SW480 (cell line): ENCODE results near the gene RAD51B.
A peak's percentile ranks its signal among the peaks of the same experiment; 100 is the strongest.

Experiments used
- DNase-seq: peaks from one replicate; pipeline ENCODE4 v3.0.0-alpha.2; 2016; ENCODE audit warnings: low spot score

Gene RAD51B

GRCh38 chr14:68528040-68528687 is 708.6 kb downstream of the RAD51B start:
- DNase-seq: no peak

- no peak for DNase-seq
Measured at GRCh38 chr14:68530443-68530842, 710.9 kb downstream of the RAD51B start.

- DNase-seq: no peak
Measured at GRCh38 chr14:68532496-68532895, 712.9 kb downstream of the RAD51B start.

- DNase-seq: no peak
Measured at GRCh38 chr14:68534276-68534675, 714.7 kb downstream of the RAD51B start.

GRCh38 chr14:68535404-68536017 is 715.9 kb downstream of the RAD51B start:
- DNase-seq: peak; percentile 68

- no peak for DNase-seq
Measured at GRCh38 chr14:68536018-68536410, 716.4 kb downstream of the RAD51B start.

GRCh38 chr14:68538639-68539038 is 719.1 kb downstream of the RAD51B start:
- no peak for DNase-seq

GRCh38 chr14:68539241-68539737 is 719.7 kb downstream of the RAD51B start:
- DNase-seq: no peak

- DNase-seq: no peak
Measured at GRCh38 chr14:68539789-68540188, 720.2 kb downstream of the RAD51B start.

- DNase-seq: no peak
Measured at GRCh38 chr14:68541178-68541896, 721.8 kb downstream of the RAD51B start.

GRCh38 chr14:68542346-68542745 is 722.8 kb downstream of the RAD51B start:
- no peak for DNase-seq

GRCh38 chr14:68543516-68543915 is 723.9 kb downstream of the RAD51B start:
- no peak for DNase-seq

GRCh38 chr14:68544081-68544892 is 724.7 kb downstream of the RAD51B start:
- no peak for DNase-seq

- peak; percentile 45 for DNase-seq
Measured at GRCh38 chr14:68546839-68547238, 727.3 kb downstream of the RAD51B start.

GRCh38 chr14:68547305-68548193 is 728.0 kb downstream of the RAD51B start:
- peak; percentile 95 for DNase-seq

GRCh38 chr14:68548194-68549076 is 728.9 kb downstream of the RAD51B start:
- DNase-seq: peak; percentile 95

GRCh38 chr14:68550338-68550715 is 730.7 kb downstream of the RAD51B start:
- no peak for DNase-seq

GRCh38 chr14:68551045-68551683 is 731.6 kb downstream of the RAD51B start:
- no peak for DNase-seq

GRCh38 chr14:68552075-68552474 is 732.5 kb downstream of the RAD51B start:
- no peak for DNase-seq

- DNase-seq: peak; percentile 59
Measured at GRCh38 chr14:68552602-68553001, 733.0 kb downstream of the RAD51B start.
